Measurements from ENCODE around the gene KCNH1.

GRCh38 chr1:210731597-210731996, 402.4 kb downstream of the KCNH1 start:
- no peak for TF ChIP-seq CTCF (conservative IDR thresholded peaks at IDR 0.05)
- no peak for TF ChIP-seq ZFX (IDR thresholded peaks at IDR 0.05)
